Heart right ventricle (tissue), 16 donors: ENCODE results near the gene MT1H. TPM values are rescaled to one million over a fixed set of nuclear protein-coding genes. Genes with fewer than 3 reads are reported as not detected.

Experiments used
- ATAC-seq, 8 donors: fragments of 200-7000 bp; cut with Tn5 transposase; one replicate each; pipeline ENCODE4 v1.9.1; 2020; ENCODE audit warnings: mild to moderate bottlenecking in 8 of 8, moderate library complexity in 8 of 8, moderate number of reproducible peaks in 1 of 8
- DNase-seq, 2 donors: peaks; one replicate each; pipeline ENCODE4 v3.0.0-alpha.2; 2020
- H3K27ac ChIP-seq, 10 donors: fragments of 200-600 bp; sonication (generic) in 2 of 10; one replicate each; pipeline versions ENCODE4 v1.5.0 to v1.8.0; 2020 to 2022; ENCODE audit warnings: mild to moderate bottlenecking in 3 of 10
- H3K27me3 ChIP-seq, 7 donors: fragments of 200-600 bp; one replicate each; pipeline ENCODE4 v1.8.0; 2021 to 2022; ENCODE audit warnings: mild to moderate bottlenecking in 2 of 7
- H3K36me3 ChIP-seq, 9 donors: fragments of 200-600 bp; sonication (generic) in 1 of 9; one replicate each; pipeline versions ENCODE4 v1.5.0 to v1.8.0; 2020 to 2022; ENCODE audit warnings: mild to moderate bottlenecking in 2 of 9
- H3K4me1 ChIP-seq, 9 donors: fragments of 200-600 bp; sonication (generic) in 1 of 9; one replicate each; pipeline versions ENCODE4 v1.5.0 to v1.8.0; 2020 to 2022; ENCODE audit warnings: mild to moderate bottlenecking in 4 of 9
- H3K4me3 ChIP-seq, 10 donors: fragments of 200-600 bp; sonication (generic) in 2 of 10; one replicate each; pipeline versions ENCODE4 v1.5.0 to v1.8.0; 2020 to 2022; ENCODE audit warnings: mild to moderate bottlenecking in 7 of 10, moderate library complexity in 2 of 10
- H3K9me3 ChIP-seq, 11 donors: fragments of 200-600 bp in 10 of 11; sonication (generic) in 2 of 11; one replicate each; pipeline versions ENCODE4 v1.5.0 to v1.8.0; 2013 to 2022; ENCODE audit warnings: mild to moderate bottlenecking in 2 of 11, control low read depth in 1 of 11, moderate library complexity in 1 of 11
- WGBS, 2 donors: extraction: QIAGEN DNeasy Blood & Tissue Kit; methylation state at CpG; one replicate each; pipeline ENCODE4 v1.1.7; 2013; ENCODE audit warnings: inconsistent platforms in 1 of 2; 5-methylcytosine and 5-hydroxymethylcytosine counted together
- intact Hi-C, 10 donors: fragments of 100-400 bp; cut with DNase I; formaldehyde crosslinking; loops; one replicate each; pipeline versions ENCODE4 v1.11.1 to v1.14.2; 2022
- polyA plus RNA-seq, 2 donors: library from polyadenylated mRNA; stranded (reverse); fragments of 200-250 nt; gene quantifications; one replicate each; pipeline ENCODE4 v1.2.3, GENCODE V29; 2013
- total RNA-seq, 10 donors: library from RNA; stranded (reverse); fragmentation: NEBNext Ultra II Directional in 3 of 10; extraction: Animal tissue kit (Norgen Biotek cat#: 25700) in 3 of 10; gene quantifications; one replicate each; pipeline versions ENCODE4 v1.2.1 to v1.2.4, GENCODE V29; 2021 to 2023
- TF ChIP-seq, protein P1 (sequence below), 9 donors: fragments of 200-600 bp; sonication (generic) in 2 of 9; IDR thresholded peaks; one replicate each; pipeline versions ENCODE4 v1.5.0 to v1.8.0; 2021 to 2022; ENCODE audit warnings: antibody characterized with exemption in 9 of 9, mild to moderate bottlenecking in 5 of 9, moderate library complexity in 1 of 9
- donor health status: Arrhythmogenic right ventricular cardiomyopathy.
- donor health status: ischemic (EF 13 %, LVEDD 7.1; RV severe dilation, severe dysfunction).
- donor health status: healthy with polysubstance abuse.
- donor health status: DM: no; HTN: yes; CAD: no.
- donor health status: DM: no; HTN: no; CAD: no.
- donor health status: ischemic (EF 25% LVEDD 6.9; RV normal size, moderate dysfunction).
- donor health status: ischemic (EF 25% LVEDD 5.7; RV mildly dilated, moderate dysfunction).
- donor health status: healthy.
- donor health status: DM: yes; HTN: yes; CAD: no.
- donor health status: Ischemic cardiomyopathy.
- donor health status: ischemic (EF 35%, LVEDD 5.7; RV mildly dilated, moderate dysfunction).
- donor health status: nonischemic (EF 11% LVEDD 7.7; RV severe dilation, severe dysfunction).
- donor health status: DM: yes; HTN: yes; CAD: no.
- donor health status: PGD.
- donor health status: ischemic (EF 29% LVEDD 5.4; RV normal size, mild dysfunction).
- donor health status: nonischemic (EF 23%, LVEDD 6.1; RV moderate dilation, normal function).

Gene MT1H
- total and polyA plus RNA-seq, 12 donors, result 2.4 TPM; not detected in 11

DNA sequence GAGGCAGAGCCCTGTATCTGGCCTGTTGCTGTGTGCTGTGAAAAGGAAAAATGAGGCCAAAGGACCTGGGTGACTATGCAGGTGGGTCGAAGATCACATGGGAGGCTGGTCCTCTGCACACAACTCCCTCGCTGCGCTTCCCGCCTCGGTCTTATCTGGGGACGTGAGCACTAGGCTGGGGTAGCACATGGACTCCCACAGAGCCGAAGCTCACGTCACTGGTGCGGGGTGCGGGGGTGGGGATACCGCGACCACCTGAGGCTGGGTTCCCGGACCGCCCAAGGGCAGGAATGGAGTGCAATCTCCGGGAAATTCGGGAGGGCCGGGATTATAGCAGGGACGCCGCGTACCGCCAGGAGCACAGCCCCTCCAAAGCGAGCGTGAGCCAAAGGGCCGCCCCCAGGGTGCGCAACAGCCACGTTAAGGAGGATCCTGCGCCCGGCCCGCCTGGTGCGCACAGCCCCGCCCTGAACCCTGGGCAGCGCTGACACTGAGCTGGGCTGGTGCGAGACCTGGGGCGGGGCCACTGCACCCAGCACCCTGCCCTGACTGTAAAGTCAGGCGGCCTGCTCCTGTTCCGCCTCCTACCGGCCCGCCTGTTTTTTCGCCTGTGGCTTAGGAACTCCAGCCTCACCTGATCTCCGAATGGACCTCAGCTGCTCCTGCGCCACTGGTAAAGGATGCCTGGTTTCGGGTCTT lies 26.4 kb upstream of the MT1H start:
- DNase-seq (peak; percentile 42 to 77), ATAC-seq (peak; percentile 85 to 94 (median 92))
- H3K27me3 ChIP-seq, result peaks cover 0 to 95% (median 46%) of the 10 kb centered on the region in 7 donors
- peak overlapping the region in 9 of 10 donors; percentile 11 to 49 (median 41) for H3K4me3 ChIP-seq
- intact Hi-C loops, result loop anchor here in 5 of 10 donors (5.0 kb wide), 2 partner anchors 36 to 39 kb away; partner anchors contain the start of genes MT2A (in 4 of the 5) and MT1X (in 1 of the 5)
- 6 to 10% methylated on average over 42 of the region's 42 CpGs for WGBS, 2 donors
- no peaks in the 10 kb centered on the region for H3K9me3 ChIP-seq
- peaks cover 0 to 31% (median 20%) of the 10 kb centered on the region in 9 donors for H3K4me1 ChIP-seq
- TF ChIP-seq, protein P1, sequence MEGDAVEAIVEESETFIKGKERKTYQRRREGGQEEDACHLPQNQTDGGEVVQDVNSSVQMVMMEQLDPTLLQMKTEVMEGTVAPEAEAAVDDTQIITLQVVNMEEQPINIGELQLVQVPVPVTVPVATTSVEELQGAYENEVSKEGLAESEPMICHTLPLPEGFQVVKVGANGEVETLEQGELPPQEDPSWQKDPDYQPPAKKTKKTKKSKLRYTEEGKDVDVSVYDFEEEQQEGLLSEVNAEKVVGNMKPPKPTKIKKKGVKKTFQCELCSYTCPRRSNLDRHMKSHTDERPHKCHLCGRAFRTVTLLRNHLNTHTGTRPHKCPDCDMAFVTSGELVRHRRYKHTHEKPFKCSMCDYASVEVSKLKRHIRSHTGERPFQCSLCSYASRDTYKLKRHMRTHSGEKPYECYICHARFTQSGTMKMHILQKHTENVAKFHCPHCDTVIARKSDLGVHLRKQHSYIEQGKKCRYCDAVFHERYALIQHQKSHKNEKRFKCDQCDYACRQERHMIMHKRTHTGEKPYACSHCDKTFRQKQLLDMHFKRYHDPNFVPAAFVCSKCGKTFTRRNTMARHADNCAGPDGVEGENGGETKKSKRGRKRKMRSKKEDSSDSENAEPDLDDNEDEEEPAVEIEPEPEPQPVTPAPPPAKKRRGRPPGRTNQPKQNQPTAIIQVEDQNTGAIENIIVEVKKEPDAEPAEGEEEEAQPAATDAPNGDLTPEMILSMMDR (IDR thresholded peaks at IDR 0.05), result peak in 8 of 9 donors; percentile 6 to 60 (median 46)
- peak overlapping the region in 5 of 10 donors; percentile 0 to 42 (median 23) for H3K27ac ChIP-seq
- no peaks in the 10 kb centered on the region for H3K36me3 ChIP-seq

GRCh38 chr16:56643833-56644232 lies 25.8 kb upstream of the MT1H start:
- no peaks in the 10 kb centered on the region for H3K36me3 ChIP-seq
- DNase-seq (no peak), ATAC-seq (no peak)
- 43 to 51% methylated on average over 5 of the region's 5 CpGs for WGBS, 2 donors
- H3K27ac ChIP-seq, result no peak overlapping the region
- TF ChIP-seq, protein P1 (IDR thresholded peaks at IDR 0.05), result no peak
- peak overlapping the region in 8 of 10 donors; percentile 11 to 49 (median 42) for H3K4me3 ChIP-seq
- intact Hi-C loops, result loop anchor here in 5 of 10 donors (5.0 kb wide), 2 partner anchors 37 to 38 kb away; partner anchors contain the start of genes MT2A (in 4 of the 5) and MT1X (in 1 of the 5)
- H3K9me3 ChIP-seq, result no peaks in the 10 kb centered on the region
- peaks cover 0 to 95% (median 49%) of the 10 kb centered on the region in 7 donors for H3K27me3 ChIP-seq
- peaks cover 0 to 25% (median 14%) of the 10 kb centered on the region in 9 donors for H3K4me1 ChIP-seq

GRCh38 chr16:56645311-56645710 lies 24.3 kb upstream of the MT1H start:
- intact Hi-C loops, result loop anchor here in 1 of 10 donors (5.0 kb wide), 1 partner anchor 43 kb away; no protein-coding TSS in a partner anchor
- no peak for DNase-seq
- Histone ChIP-seq H3K9me3 (no peaks in the 10 kb centered on the region), H3K27ac (no peak overlapping the region), H3K4me3 (no peak overlapping the region), H3K27me3 (peaks cover 0 to 85% (median 59%) of the 10 kb centered on the region in 7 donors), H3K4me1 (peaks cover 0 to 20% (median 11%) of the 10 kb centered on the region in 9 donors), H3K36me3 (no peaks in the 10 kb centered on the region)
- ATAC-seq, result no peak
- TF ChIP-seq, protein P1 (IDR thresholded peaks at IDR 0.05), result no peak
- WGBS, 2 donors, result 85 to 89% methylated on average over 1 of the region's 1 CpG

DNA sequence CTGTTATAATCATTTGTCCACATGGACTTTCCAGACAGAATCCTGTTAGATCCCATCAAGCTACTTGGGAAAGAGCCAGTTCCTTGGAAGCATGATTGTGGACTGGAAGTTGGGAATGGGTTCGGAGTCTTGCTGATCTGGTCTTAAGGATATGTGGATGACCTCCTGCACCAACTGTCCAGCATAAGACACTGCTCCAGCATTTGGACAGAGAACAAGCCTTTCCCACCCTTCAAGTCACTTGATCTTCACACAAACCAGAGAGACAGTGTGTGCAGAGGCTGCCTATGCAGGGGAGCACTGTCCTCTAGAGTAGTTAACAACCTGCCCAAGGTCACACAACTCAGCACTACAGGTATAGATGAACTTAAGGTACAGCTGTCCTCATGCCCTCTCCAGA lies 23.8 kb upstream of the MT1H start:
- TF ChIP-seq, protein P1 (IDR thresholded peaks at IDR 0.05), result no peak
- ATAC-seq, result no peak
- Histone ChIP-seq H3K27ac (no peak overlapping the region), H3K27me3 (peaks cover 0 to 79% (median 59%) of the 10 kb centered on the region in 7 donors), H3K9me3 (no peaks in the 10 kb centered on the region), H3K36me3 (no peaks in the 10 kb centered on the region), H3K4me1 (peaks cover 0 to 20% (median 11%) of the 10 kb centered on the region in 9 donors), H3K4me3 (no peak overlapping the region)
- intact Hi-C loops, result loop anchor here in 1 of 10 donors (5.0 kb wide), 1 partner anchor 44 kb away; no protein-coding TSS in a partner anchor
- 0% methylated on average over 1 of the region's 1 CpG for WGBS, 2 donors
- no peak for DNase-seq
